Measurements from ENCODE around the gene CLTA.
"Not testable (repeated sequence)": the region's sequence is repeated elsewhere in the genome, so short reads cannot be mapped to it uniquely, and the experiment has no call there.

Gene CLTA

DNA sequence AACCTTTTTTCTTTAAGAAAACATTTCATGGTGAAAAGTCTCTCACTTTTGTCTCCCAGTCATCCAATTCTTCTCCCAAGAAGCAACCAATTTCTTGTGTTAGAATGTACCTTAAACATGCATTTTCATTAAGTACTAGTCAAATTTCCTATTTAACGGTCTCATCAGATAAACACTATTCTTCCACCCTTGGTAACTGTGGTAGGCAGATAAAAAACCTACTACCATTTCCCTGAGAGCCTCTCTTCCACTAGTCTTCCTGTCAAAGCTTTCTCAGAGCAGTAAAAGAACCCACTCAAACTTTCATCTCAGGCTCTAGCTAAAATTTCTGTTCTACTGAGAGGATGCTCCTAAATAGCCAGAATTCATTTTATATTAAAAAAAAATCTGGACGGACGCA lies 56.6 kb downstream of the CLTA start:
- DNase-seq: no peak

DNA sequence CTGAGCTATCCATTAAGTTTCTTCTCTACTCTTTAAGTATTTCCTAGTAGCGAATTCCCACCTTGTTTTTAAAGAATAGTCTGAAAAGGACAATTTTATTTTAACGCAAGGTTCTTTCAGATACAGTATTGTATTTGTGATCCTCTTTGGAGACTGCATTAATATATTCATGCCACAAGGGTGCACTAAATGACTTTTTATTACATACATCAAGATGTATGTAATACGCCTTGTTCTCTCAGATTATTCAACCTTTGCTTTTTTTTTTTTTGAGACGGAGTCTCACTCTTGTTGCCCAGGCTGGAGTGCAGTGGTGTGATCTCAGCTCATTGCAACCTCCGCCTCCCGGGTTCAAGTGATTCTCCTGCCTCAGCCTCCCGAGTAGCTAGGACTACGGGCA lies 57.3 kb downstream of the CLTA start:
- DNase-seq: not testable (repeated sequence)

DNA sequence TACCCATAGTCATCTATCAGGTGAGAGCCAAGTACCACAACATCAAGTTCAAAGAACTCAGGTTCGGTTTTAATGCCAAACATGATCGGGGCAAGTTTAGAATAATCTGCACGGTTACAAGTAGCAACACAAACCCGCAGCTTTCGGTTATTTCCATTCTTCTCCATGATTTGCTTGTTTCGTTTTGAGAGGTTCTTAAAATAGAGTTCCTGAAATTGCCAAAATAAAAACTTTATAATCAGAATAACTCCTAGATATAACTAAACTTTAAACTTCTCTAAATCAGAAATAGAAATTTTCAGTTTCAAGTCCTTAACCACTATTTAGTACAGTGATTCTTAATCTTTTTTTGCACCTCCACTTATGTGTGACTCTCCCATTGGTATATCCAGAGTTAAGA lies 58.5 kb downstream of the CLTA start:
- DNase-seq: no peak

DNA sequence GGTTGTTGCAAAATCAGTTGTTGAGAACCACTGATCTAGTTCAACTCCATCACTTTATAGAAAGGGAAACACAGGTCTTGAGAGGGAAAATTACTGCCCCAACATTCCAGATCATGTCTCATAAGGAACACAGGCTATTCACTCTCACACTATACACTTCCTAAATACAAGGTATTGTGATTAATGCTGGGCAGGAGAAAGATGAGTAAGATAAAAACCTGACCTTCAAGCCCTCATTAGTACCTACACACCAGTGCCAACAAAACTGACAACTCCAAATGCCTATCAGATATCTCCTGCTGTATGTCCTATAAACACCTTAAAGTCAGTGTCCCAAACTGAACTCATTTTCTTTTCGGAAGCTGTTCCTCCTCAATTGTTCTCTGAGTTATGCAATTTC lies 59.4 kb downstream of the CLTA start:
- no peak for DNase-seq

DNA sequence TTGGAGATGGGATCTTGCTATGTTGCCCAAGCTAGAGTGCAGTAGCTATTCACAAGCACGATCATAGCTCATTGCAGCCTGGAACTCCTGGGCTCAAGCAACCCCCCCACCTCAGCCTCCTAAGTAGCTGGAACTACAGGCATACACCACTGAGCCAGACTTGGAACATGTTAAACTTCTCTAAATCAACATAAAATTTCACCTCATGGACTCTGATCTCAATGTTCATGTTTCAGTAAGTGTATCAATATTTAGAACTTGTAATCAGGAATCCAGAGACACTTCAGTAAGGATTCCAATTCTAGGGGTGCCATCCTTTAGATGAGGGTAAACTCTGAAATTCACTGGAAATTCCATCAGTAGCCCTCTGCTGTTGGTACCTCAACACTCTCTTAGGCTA lies 60.7 kb downstream of the CLTA start:
- no peak for DNase-seq

DNA sequence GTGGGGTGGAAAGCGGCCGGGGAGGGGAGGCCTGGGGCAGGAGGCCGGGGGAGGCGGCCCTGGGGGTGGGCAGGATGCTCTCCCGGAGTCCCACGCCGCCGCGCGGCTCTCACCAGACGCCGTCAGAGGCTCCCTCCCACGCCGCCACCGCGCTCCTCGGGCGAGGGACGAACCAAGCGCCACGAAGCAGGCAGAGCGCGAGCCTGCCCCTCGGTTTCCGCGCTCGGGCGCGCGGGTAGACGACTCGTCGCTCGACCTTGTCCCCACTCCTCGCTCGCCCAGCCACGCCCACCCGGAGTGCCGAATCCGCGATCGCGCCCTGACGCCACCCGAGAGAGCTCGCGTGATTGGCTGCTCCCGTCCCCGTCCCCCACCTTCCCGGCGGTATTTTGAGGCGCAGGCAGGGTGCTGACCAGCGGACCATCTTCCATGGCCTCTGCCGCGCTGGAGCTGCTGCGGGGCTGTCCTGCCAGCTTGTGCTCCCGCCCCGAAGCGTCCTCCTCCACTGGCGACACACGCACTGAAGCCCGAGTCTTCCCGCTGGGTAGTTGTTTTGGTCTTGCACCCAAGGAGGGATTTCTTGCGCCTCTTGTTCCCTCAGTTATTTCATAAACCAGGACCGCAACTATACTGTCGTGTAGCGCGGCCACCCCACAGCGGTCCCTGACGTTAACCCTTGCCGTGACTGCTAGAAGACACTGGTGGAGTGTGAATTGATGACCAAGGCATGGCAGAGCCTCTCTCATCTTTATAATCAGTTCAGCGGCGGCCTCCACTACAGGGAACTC lies 67.7 kb downstream of the CLTA start, which contains the start of gene GNE:
Gene GNE (minus strand): TSS at position 241 of the 788 bp plus-strand sequence. CDS start 9,093 bp downstream, outside the sequence.
- peak; percentile 99 for DNase-seq

DNA sequence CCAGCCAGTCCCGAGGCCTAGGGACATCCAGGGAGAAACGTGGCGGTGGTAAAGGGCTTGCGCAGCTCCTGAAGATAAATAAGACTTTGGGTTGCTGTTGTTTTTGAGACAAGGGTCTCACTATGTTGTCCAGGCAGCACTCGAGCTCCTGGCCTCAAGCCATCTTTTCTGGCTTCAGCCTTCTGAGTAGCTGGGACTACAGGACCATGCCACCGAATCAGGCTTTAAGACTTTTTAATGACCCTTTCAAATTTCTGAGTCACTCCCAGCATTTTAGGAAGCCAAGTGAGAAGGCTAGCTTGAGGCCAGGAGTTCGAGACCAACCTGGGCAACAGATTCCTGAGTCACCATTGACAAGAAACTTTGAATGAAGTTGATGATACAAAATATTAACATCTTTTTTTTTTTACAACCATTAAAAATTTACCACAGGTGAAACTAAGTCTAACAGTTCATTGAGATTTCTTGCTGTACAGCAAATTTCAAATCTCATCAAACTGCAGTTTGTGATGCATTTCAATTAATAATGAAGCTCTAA lies 68.3 kb downstream of the CLTA start:
- no peak for DNase-seq

All from activated T-cell treated with anti-CD3 and anti-CD28 coated beads, Interleukin-2, amount 50 U/mL, for 48 hours (primary cell).